Measurements from ENCODE around the gene FXYD4.
"Not testable (repeated sequence)": the region's sequence is repeated elsewhere in the genome, so short reads cannot be mapped to it uniquely, and the experiment has no call there.

Gene FXYD4

GRCh38 chr10:43371418-43371817 lies at the start of gene FXYD4:
Gene FXYD4 (plus strand): TSS chr10:43371636. CDS start chr10:43373747, 2,111 bp downstream.
- DNase-seq, result no peak

- DNase-seq, result no peak
These were observed 49.1 kb upstream of the FXYD4 start for GRCh38 chr10:43322331-43322730.

- no peak for DNase-seq
These were observed 48.7 kb upstream of the FXYD4 start for GRCh38 chr10:43322769-43323168.

- DNase-seq, result no peak
These were observed 48.2 kb upstream of the FXYD4 start for GRCh38 chr10:43323245-43323644.

- no peak for DNase-seq
These were observed 46.6 kb upstream of the FXYD4 start for GRCh38 chr10:43324876-43325275.

GRCh38 chr10:43327171-43327570 lies 44.3 kb upstream of the FXYD4 start:
- DNase-seq, result no peak

GRCh38 chr10:43327986-43328385 lies 43.5 kb upstream of the FXYD4 start:
- DNase-seq, result no peak

- not testable (repeated sequence) for DNase-seq
These were observed 42.6 kb upstream of the FXYD4 start for GRCh38 chr10:43328810-43329209.

- not testable (repeated sequence) for DNase-seq
These were observed 42.1 kb upstream of the FXYD4 start for GRCh38 chr10:43329246-43329885.

- not testable (repeated sequence) for DNase-seq
These were observed 41.2 kb upstream of the FXYD4 start for GRCh38 chr10:43330049-43330823.

GRCh38 chr10:43330824-43331127 lies 40.7 kb upstream of the FXYD4 start:
- not testable (repeated sequence) for DNase-seq

GRCh38 chr10:43333653-43334052 lies 37.8 kb upstream of the FXYD4 start:
- no peak for DNase-seq

- no peak for DNase-seq
These were observed 35.4 kb upstream of the FXYD4 start for GRCh38 chr10:43336061-43336460.

- peak; percentile 37 for DNase-seq
These were observed 34.7 kb upstream of the FXYD4 start for GRCh38 chr10:43336641-43337318.

- DNase-seq, result peak; percentile 41
These were observed 33.9 kb upstream of the FXYD4 start for GRCh38 chr10:43337536-43337935.

GRCh38 chr10:43338117-43338516 lies 33.3 kb upstream of the FXYD4 start:
- DNase-seq, result no peak

- DNase-seq, result no peak
These were observed 32.3 kb upstream of the FXYD4 start for GRCh38 chr10:43339136-43339535.

- no peak for DNase-seq
These were observed 31.3 kb upstream of the FXYD4 start for GRCh38 chr10:43340101-43340500.

GRCh38 chr10:43340619-43341018 lies 30.8 kb upstream of the FXYD4 start:
- DNase-seq, result no peak

GRCh38 chr10:43341450-43341849 lies 30.0 kb upstream of the FXYD4 start:
- DNase-seq, result no peak

- no peak for DNase-seq
These were observed 28.9 kb upstream of the FXYD4 start for GRCh38 chr10:43342279-43343125.

GRCh38 chr10:43343126-43343525 lies 28.3 kb upstream of the FXYD4 start:
- no peak for DNase-seq

- no peak for DNase-seq
These were observed 27.4 kb upstream of the FXYD4 start for GRCh38 chr10:43344051-43344450.

Measured in MV-4-11 (cell line).